ENCODE results near the gene OR4C11.

OR4C11 gene

GRCh38 chr11:55607545-55607944 is at the start of gene OR4C11:
TSS of gene OR4C11 (minus strand) at chr11:55607645. CDS start at chr11:55604373, 3,272 bp downstream.
- DNase-seq (ENCODE audit: low read depth) = no peak

GRCh38 chr11:55655096-55655495 is 47.7 kb upstream of the OR4C11 start:
- DNase-seq (ENCODE audit: low read depth) = no peak

- DNase-seq (ENCODE audit: low read depth) = no peak
Observed at GRCh38 chr11:55652560-55652959, 45.1 kb upstream of the OR4C11 start.

GRCh38 chr11:55648027-55648426 is 40.6 kb upstream of the OR4C11 start, which contains the start of gene OR4S2:
TSS of gene OR4S2 (plus strand) at chr11:55648327. CDS start at chr11:55650904, 2,577 bp downstream.
- no peak for DNase-seq (ENCODE audit: low read depth)

GRCh38 chr11:55634813-55635212 is 27.4 kb upstream of the OR4C11 start, which contains the start of gene OR4P4:
TSS of gene OR4P4 (plus strand) at chr11:55635113.
- DNase-seq (ENCODE audit: low read depth) = no peak

GRCh38 chr11:55624531-55624930 is 17.1 kb upstream of the OR4C11 start:
- DNase-seq (ENCODE audit: low read depth) = no peak

GRCh38 chr11:55572548-55572947 is 34.9 kb downstream of the OR4C11 start:
- DNase-seq (ENCODE audit: low read depth) = no peak

- DNase-seq (ENCODE audit: low read depth) = no peak
Observed at GRCh38 chr11:55571828-55572227, 35.6 kb downstream of the OR4C11 start, which contains the start of gene OR4C16. TSS of gene OR4C16 (plus strand) at chr11:55572128. CDS start at chr11:55572128, 0 bp downstream.

GRCh38 chr11:55554169-55554568 is 53.3 kb downstream of the OR4C11 start, which contains the start of gene OR4C15:
TSS of gene OR4C15 (plus strand) at chr11:55554469. CDS start at chr11:55554469, 0 bp downstream.
- DNase-seq (ENCODE audit: low read depth) = no peak

Measured in GM04503 (cell line).